Nephron (organoid): Measurements from ENCODE around the gene UBE2Q2.

Source experiments
- H3K27ac Mint-ChIP-seq, 3 experiments: 2 replicates each; pipeline ENCODE4 v1.8.0; 2020; ENCODE audit warnings: mixed read lengths in 3 of 3, mild to moderate bottlenecking in 2 of 3, moderate library complexity in 1 of 3
- H3K27me3 Mint-ChIP-seq: 2 replicates; pipeline ENCODE4 v1.8.0; 2021; ENCODE audit warnings: low read depth, mild to moderate bottlenecking, moderate library complexity, mixed read lengths
- H3K36me3 Mint-ChIP-seq: 2 replicates; pipeline ENCODE4 v1.8.0; 2020; ENCODE audit warnings: low read depth, mixed read lengths
- H3K4me1 Mint-ChIP-seq: 2 replicates; pipeline ENCODE4 v1.8.0; 2020; ENCODE audit warnings: mixed read lengths
- H3K4me3 Mint-ChIP-seq, 3 experiments: 2 replicates each; pipeline ENCODE4 v1.8.0; 2020; ENCODE audit warnings: mild to moderate bottlenecking in 3 of 3, mixed read lengths in 3 of 3, moderate library complexity in 2 of 3
- H3K9me3 Mint-ChIP-seq: 2 replicates; pipeline ENCODE4 v1.8.0; 2020; ENCODE audit warnings: mixed read lengths
- TF ChIP-seq, protein P1 (sequence below), 3 experiments: fragments of 200-600 bp; sonication (generic); IDR thresholded peaks; one replicate each; pipeline ENCODE4 v1.5.0; 2021; ENCODE audit warnings: antibody characterized with exemption in 3 of 3; ENCODE audit not compliant: unreplicated experiment in 3 of 3

UBE2Q2 gene

GRCh38 chr15:75832114-75832513 is 11.1 kb upstream of the UBE2Q2 start:
- Mint-ChIP-seq H3K27me3 (peaks cover 3% of the 10 kb centered on the region), H3K4me1 (peaks cover 6% of the 10 kb centered on the region), H3K4me3 (no peak overlapping the region), H3K36me3 (no peaks in the 10 kb centered on the region), H3K27ac (peak overlapping the region in 2 of 3 experiments; percentile 79 to 84), H3K9me3 (no peaks in the 10 kb centered on the region)
- TF ChIP-seq, protein P1, sequence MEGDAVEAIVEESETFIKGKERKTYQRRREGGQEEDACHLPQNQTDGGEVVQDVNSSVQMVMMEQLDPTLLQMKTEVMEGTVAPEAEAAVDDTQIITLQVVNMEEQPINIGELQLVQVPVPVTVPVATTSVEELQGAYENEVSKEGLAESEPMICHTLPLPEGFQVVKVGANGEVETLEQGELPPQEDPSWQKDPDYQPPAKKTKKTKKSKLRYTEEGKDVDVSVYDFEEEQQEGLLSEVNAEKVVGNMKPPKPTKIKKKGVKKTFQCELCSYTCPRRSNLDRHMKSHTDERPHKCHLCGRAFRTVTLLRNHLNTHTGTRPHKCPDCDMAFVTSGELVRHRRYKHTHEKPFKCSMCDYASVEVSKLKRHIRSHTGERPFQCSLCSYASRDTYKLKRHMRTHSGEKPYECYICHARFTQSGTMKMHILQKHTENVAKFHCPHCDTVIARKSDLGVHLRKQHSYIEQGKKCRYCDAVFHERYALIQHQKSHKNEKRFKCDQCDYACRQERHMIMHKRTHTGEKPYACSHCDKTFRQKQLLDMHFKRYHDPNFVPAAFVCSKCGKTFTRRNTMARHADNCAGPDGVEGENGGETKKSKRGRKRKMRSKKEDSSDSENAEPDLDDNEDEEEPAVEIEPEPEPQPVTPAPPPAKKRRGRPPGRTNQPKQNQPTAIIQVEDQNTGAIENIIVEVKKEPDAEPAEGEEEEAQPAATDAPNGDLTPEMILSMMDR (IDR thresholded peaks at IDR 0.05; ENCODE audit: unreplicated experiment in 3 of 3), result no peak

- Mint-ChIP-seq H3K9me3 (no peaks in the 10 kb centered on the region), H3K4me1 (peaks cover 6% of the 10 kb centered on the region), H3K4me3 (no peak overlapping the region), H3K27me3 (peaks cover 3% of the 10 kb centered on the region), H3K36me3 (no peaks in the 10 kb centered on the region), H3K27ac (peak overlapping the region in 1 of 3 experiments; percentile 61)
- TF ChIP-seq, protein P1 (IDR thresholded peaks at IDR 0.05; ENCODE audit: unreplicated experiment in 3 of 3), result no peak
Measured at GRCh38 chr15:75834021-75834420, 9.2 kb upstream of the UBE2Q2 start.

DNA sequence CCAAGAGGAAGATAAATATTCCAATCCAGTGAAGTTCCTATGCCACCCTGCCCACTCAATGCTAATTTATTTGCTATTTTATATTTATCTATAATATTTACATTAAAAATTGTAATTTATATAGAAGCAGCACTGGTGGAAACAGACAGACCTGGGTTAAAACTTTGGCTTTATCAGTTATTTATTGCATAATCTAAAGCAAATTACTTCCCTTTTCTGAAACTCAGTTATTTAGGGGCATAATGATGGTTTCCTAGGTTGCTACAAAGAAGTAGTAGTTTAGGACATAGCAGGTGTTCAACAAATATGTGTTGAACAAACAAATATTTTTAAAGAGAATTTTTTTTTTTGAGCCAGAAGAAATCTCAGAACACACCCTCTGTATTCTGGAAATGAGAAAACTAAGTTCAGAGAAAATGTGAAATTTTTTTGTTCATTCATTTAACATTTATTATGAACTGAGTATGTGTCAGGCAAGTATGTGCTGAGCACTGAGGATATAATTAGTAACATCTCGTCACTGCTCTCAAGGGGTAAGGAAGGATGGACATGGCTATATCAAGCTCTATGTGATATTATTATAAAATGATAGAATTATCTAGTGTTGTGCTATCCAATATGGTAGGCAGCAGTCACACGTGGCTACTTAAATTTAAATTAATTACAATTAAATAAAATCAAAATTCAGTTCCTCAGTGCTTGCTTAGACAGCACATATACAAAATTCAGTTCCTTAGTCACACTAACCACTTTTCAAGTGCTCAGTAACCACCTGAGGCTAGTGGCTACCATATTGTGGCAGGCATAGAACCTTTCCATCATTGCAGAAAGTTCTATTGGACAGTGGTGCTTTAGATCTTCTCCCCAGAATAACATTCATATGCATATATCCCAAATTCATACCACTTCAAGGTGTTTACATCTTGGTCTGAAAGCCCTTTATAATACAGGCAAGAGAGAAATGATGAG is 7.0 kb upstream of the UBE2Q2 start:
- Mint-ChIP-seq H3K4me1 (peaks cover 13% of the 10 kb centered on the region), H3K27ac (no peak overlapping the region)

GRCh38 chr15:75836959-75837334 is 6.3 kb upstream of the UBE2Q2 start:
- TF ChIP-seq, protein P1 (IDR thresholded peaks at IDR 0.05; ENCODE audit: unreplicated experiment in 3 of 3), result no peak
- no peak overlapping the region for H3K4me3 Mint-ChIP-seq
- no peaks in the 10 kb centered on the region for H3K27me3 Mint-ChIP-seq
- no peaks in the 10 kb centered on the region for H3K36me3 Mint-ChIP-seq
- H3K4me1 Mint-ChIP-seq, result peaks cover 12% of the 10 kb centered on the region
- H3K27ac Mint-ChIP-seq, result no peak overlapping the region
- H3K9me3 Mint-ChIP-seq, result no peaks in the 10 kb centered on the region

More for the DNA sequence above, 7.0 kb upstream of the UBE2Q2 start:
- Mint-ChIP-seq H3K9me3 (no peaks in the 10 kb centered on the region), H3K27me3 (no peaks in the 10 kb centered on the region), H3K4me3 (no peak overlapping the region), H3K36me3 (no peaks in the 10 kb centered on the region)
- TF ChIP-seq, protein P1 (IDR thresholded peaks at IDR 0.05; ENCODE audit: unreplicated experiment in 3 of 3), result no peak

GRCh38 chr15:75840659-75841058 is 2.6 kb upstream of the UBE2Q2 start:
- Mint-ChIP-seq H3K4me1 (peaks cover 28% of the 10 kb centered on the region), H3K4me3 (peak overlapping the region; percentile 12 to 58 (median 15)), H3K36me3 (peaks cover 9% of the 10 kb centered on the region), H3K9me3 (no peaks in the 10 kb centered on the region), H3K27me3 (no peaks in the 10 kb centered on the region), H3K27ac (peak overlapping the region; percentile 59 to 80 (median 68))
- TF ChIP-seq, protein P1 (IDR thresholded peaks at IDR 0.05; ENCODE audit: unreplicated experiment in 3 of 3), result no peak
